K562 (cell line): ENCODE measurements around the gene METTL15. TPM values are rescaled to one million over a fixed set of nuclear protein-coding genes. Genes with fewer than 3 reads are reported as not detected.

Source experiments
- KLF1 ChIP-seq: fragments of 450-650 bp; IDR thresholded peaks from 2 replicates; pipeline ENCODE4 v1.6.1; 2016; ENCODE audit warnings: missing genetic modification characterization, missing compliant biosample characterization
- NR2C2 ChIP-seq, 2 experiments: fragments of 200-800 bp in 1 of 2; sonication (Bioruptor generic) in 1 of 2; sonication (generic) in 1 of 2; formaldehyde crosslinking in 1 of 2; IDR thresholded peaks; 2 replicates each; pipeline versions ENCODE4 v1.6.1 to v1.8.0; 2016 to 2022; ENCODE audit warnings: mild to moderate bottlenecking in 1 of 2, missing compliant biosample characterization in 1 of 2, missing genetic modification characterization in 1 of 2, missing genetic modification reagents in 1 of 2
- STAT5B ChIP-seq: fragments of 250-450 bp; sonication (Bioruptor Pico); IDR thresholded peaks from 2 replicates; pipeline ENCODE4 v1.8.0; 2021; ENCODE audit warnings: mild to moderate bottlenecking, inconsistent platforms
- TAF9B ChIP-seq: fragments of 450-650 bp; IDR thresholded peaks from 2 replicates; pipeline ENCODE4 v1.6.1; 2018; ENCODE audit warnings: mild to moderate bottlenecking; ENCODE audit not compliant: partially characterized antibody
- TEAD1 ChIP-seq, 2 experiments: fragments of 450-650 bp in 1 of 2; sonication (generic) in 1 of 2; formaldehyde crosslinking; IDR thresholded peaks; 2 replicates each; pipeline versions ENCODE4 v1.4.0 to v1.8.0; 2020 to 2022; ENCODE audit warnings: mild to moderate bottlenecking in 2 of 2, missing genetic modification reagents in 1 of 2
- ZMIZ1 ChIP-seq, 2 experiments: fragments of 150-350 bp in 1 of 2; IDR thresholded peaks; 2 replicates each; pipeline ENCODE4 v1.6.1; 2012 to 2016; ENCODE audit warnings: low read depth in 2 of 2, low read length in 2 of 2, mild to moderate bottlenecking in 1 of 2, moderate library complexity in 1 of 2
- ZNF124 ChIP-seq: sonication (generic); formaldehyde crosslinking; IDR thresholded peaks from 2 replicates; pipeline ENCODE4 v1.8.1; 2022; ENCODE audit warnings: missing genetic modification reagents
- ZNF174 ChIP-seq: fragments of 250-450 bp; sonication (Bioruptor Pico); IDR thresholded peaks from 2 replicates; pipeline ENCODE4 v1.4.0; 2020; ENCODE audit warnings: mild to moderate bottlenecking
- ZNF175 ChIP-seq: fragments of 200-800 bp; sonication (Bioruptor generic); IDR thresholded peaks from 2 replicates; pipeline ENCODE4 v1.6.1; 2016; ENCODE audit warnings: low read depth, mild to moderate bottlenecking, missing genetic modification characterization, missing compliant biosample characterization
- ZNF449 ChIP-seq: fragments of 250-450 bp; sonication (Bioruptor Pico); IDR thresholded peaks from 2 replicates; pipeline ENCODE4 v1.8.0; 2022; ENCODE audit warnings: moderate library complexity, mild to moderate bottlenecking, inconsistent platforms
- ZNF592 ChIP-seq: fragments of 450-650 bp; IDR thresholded peaks from 2 replicates; pipeline ENCODE4 v1.6.1; 2017; ENCODE audit warnings: antibody characterized with exemption, mild to moderate bottlenecking
- ZNF79 ChIP-seq: fragments of 250-450 bp; sonication (Bioruptor Pico); IDR thresholded peaks from 2 replicates; pipeline ENCODE4 v1.4.0; 2020; ENCODE audit warnings: low read depth, mild to moderate bottlenecking, moderate library complexity
- polyA plus RNA-seq, 8 experiments: library from polyadenylated mRNA; depleted of rRNA in 4 of 8; stranded (reverse) in 5 of 8; unstranded in 3 of 8; fragments of >200 nt; fragmentation: Nextera tagmentation in 2 of 8; fragmentation: Illumina TruSeq in 1 of 8; extraction: Ambion mirVana in 2 of 8; extraction: Trizol in 1 of 8; gene quantifications; 2 replicates each; pipeline versions ENCODE4 v1.2.1 to v1.2.3, GENCODE V29; 2011 to 2014; ENCODE audit warnings: inconsistent platforms in 1 of 8, missing spikeins in 1 of 8
- total RNA-seq, 7 experiments: library from RNA; depleted of rRNA in 6 of 7; stranded (reverse); fragments of >200 nt in 6 of 7; fragmentation: Illumina TruSeq in 2 of 7; extraction: Trizol in 2 of 7; gene quantifications; 2 replicates each; pipeline versions ENCODE4 v1.2.1 to v1.2.3, GENCODE V29; 2011 to 2021; ENCODE audit warnings: low replicate concordance in 1 of 7

METTL15 gene
- total and polyA plus RNA-seq, 9 of the 15 experiments (the other 6 are each of a cell fraction or from before 2014, with no cell fraction given) = 10.7 to 21.7 (median 15.9) TPM

- no peak for TF ChIP-seq ZNF449 (CRISPR knock-in tag)
- TF ChIP-seq ZNF174 (CRISPR knock-in tag) = no peak
- TF ChIP-seq TAF9B = no peak
- no peak for TF ChIP-seq ZNF79 (CRISPR knock-in tag)
- no peak for TF ChIP-seq NR2C2 (CRISPR knock-in tag; IDR thresholded peaks at IDR 0.05)
- TF ChIP-seq NR2C2 (tag; IDR thresholded peaks at IDR 0.05) = no peak
- TF ChIP-seq ZMIZ1 (IDR thresholded peaks at IDR 0.05; ENCODE audit: low read depth in 2 of 2, low read length in 2 of 2) = no peak
- no peak for TF ChIP-seq ZNF592
- TF ChIP-seq ZNF124 (CRISPR knock-in tag) = no peak
- no peak for TF ChIP-seq TEAD1 (CRISPR knock-in tag; IDR thresholded peaks at IDR 0.05)
- no peak for TF ChIP-seq KLF1 (tag)
- no peak for TF ChIP-seq STAT5B (CRISPR knock-in tag)
- no peak for TF ChIP-seq ZNF175 (CRISPR knock-in tag)
Observed at GRCh38 chr11:28338371-28338770, 230.2 kb downstream of the METTL15 start (continued).
